Mesothelial cell of epicardium (in vitro differentiated cells): ENCODE data around the gene DERA. TPM values are rescaled to one million over a fixed set of nuclear protein-coding genes. Genes with fewer than 3 reads are reported as not detected.

Source experiments
- DNase-seq, 2 experiments: peaks; one replicate each; pipeline ENCODE4 v3.0.0; 2021; ENCODE audit warnings: low spot score in 2 of 2; ENCODE audit not compliant: unreplicated experiment in 2 of 2
- H3K27ac Mint-ChIP-seq: 2 replicates; pipeline ENCODE4 v1.8.0; 2021; ENCODE audit warnings: mixed read lengths
- H3K27me3 Mint-ChIP-seq: 2 replicates; pipeline ENCODE4 v1.8.0; 2021; ENCODE audit warnings: low read depth, mixed read lengths
- H3K36me3 Mint-ChIP-seq: 2 replicates; pipeline ENCODE4 v1.8.0; 2021; ENCODE audit warnings: mixed read lengths
- H3K4me1 Mint-ChIP-seq: 2 replicates; pipeline ENCODE4 v1.8.0; 2021; ENCODE audit warnings: mixed read lengths
- H3K4me3 Mint-ChIP-seq: 2 replicates; pipeline ENCODE4 v1.8.0; 2021; ENCODE audit warnings: mild to moderate bottlenecking, moderate library complexity, mixed read lengths
- H3K9me3 Mint-ChIP-seq: 2 replicates; pipeline ENCODE4 v1.8.0; 2021; ENCODE audit warnings: mixed read lengths
- total RNA-seq: library from RNA; stranded (reverse); gene quantifications from 3 replicates; pipeline ENCODE4 v1.2.1, GENCODE V29; 2021
- TF ChIP-seq, protein P1 (sequence below): fragments of 200-600 bp; sonication (generic); IDR thresholded peaks from one replicate; pipeline ENCODE4 v1.5.0; 2021; ENCODE audit warnings: antibody characterized with exemption; ENCODE audit not compliant: unreplicated experiment

The DERA gene
- total RNA-seq, 1 donor from 2014 or later, result 18.4 TPM

DNA sequence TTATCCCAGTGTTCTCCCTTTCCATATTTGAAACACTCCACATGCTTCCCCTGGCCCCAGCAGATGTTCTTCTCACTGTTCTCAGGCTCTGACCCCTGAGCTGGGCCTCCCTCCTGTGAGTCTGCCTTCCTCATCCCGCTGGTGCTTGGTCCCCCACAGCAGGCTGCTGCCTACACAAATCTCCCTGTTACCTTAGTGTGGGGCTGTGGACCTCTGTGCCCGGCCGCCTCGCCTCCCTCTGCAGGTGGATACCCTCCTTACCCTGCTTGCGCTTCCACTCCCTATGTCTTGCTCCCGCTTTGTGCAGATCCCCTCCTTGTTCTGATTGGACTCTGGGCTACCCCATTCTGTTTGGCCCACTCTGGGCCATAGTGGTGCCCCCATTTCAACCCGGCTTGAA, 6.9 kb downstream of the DERA start:
- H3K36me3 Mint-ChIP-seq, result peaks cover 5% of the 10 kb centered on the region
- H3K4me1 Mint-ChIP-seq, result peaks cover 14% of the 10 kb centered on the region
- no peaks in the 10 kb centered on the region for H3K27me3 Mint-ChIP-seq
- no peak overlapping the region for H3K27ac Mint-ChIP-seq
- TF ChIP-seq, protein P1, sequence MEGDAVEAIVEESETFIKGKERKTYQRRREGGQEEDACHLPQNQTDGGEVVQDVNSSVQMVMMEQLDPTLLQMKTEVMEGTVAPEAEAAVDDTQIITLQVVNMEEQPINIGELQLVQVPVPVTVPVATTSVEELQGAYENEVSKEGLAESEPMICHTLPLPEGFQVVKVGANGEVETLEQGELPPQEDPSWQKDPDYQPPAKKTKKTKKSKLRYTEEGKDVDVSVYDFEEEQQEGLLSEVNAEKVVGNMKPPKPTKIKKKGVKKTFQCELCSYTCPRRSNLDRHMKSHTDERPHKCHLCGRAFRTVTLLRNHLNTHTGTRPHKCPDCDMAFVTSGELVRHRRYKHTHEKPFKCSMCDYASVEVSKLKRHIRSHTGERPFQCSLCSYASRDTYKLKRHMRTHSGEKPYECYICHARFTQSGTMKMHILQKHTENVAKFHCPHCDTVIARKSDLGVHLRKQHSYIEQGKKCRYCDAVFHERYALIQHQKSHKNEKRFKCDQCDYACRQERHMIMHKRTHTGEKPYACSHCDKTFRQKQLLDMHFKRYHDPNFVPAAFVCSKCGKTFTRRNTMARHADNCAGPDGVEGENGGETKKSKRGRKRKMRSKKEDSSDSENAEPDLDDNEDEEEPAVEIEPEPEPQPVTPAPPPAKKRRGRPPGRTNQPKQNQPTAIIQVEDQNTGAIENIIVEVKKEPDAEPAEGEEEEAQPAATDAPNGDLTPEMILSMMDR, result no peak
- no peak for DNase-seq
- H3K4me3 Mint-ChIP-seq, result no peak overlapping the region
- H3K9me3 Mint-ChIP-seq, result peaks cover 4% of the 10 kb centered on the region

DNA sequence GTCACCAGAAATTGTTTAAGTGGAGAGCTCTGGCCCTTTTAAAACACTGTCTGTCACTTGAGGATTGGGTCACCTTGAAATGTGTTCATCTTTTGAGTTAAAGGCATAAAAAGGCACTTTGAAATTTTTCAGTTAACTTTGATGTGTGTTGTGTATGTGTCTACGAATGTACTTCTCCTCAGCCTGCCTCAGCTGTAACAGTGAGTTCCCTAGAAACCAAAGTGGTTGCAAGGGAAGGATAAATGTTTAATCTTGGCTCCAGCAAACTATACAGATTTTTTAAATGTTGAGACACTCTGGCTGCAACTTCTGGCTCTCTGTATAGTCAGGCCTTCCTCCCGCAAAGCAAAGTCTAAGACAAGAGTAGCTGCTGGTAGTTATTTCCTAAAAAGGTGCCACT, 8.3 kb downstream of the DERA start:
- no peak for DNase-seq
- Mint-ChIP-seq H3K36me3 (peaks cover 5% of the 10 kb centered on the region), H3K4me1 (peaks cover 14% of the 10 kb centered on the region), H3K4me3 (no peak overlapping the region), H3K27ac (peak overlapping the region; percentile 75), H3K9me3 (peaks cover 4% of the 10 kb centered on the region), H3K27me3 (no peaks in the 10 kb centered on the region)
- TF ChIP-seq, protein P1, result no peak

DNA sequence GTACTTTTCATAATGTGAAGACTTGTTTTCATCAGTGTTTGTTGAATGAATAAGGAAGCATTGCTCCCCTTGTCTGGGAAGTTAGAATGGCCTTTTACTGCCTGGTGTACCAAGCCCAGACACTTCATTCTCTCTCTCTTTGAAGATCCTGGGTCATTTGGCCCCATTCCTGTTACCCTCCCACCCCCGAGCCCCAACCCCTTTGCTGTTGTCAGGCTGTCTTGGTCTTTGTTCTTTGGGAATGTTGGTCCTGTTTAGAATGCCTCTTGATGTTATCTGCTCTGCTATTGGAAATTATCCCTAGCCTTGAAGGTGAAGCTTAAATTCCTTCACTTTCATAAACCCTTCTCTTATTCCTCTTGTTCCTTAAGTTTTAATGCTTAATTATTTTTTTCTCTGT, 13.8 kb downstream of the DERA start:
- no peaks in the 10 kb centered on the region for H3K27me3 Mint-ChIP-seq
- no peak overlapping the region for H3K4me3 Mint-ChIP-seq
- H3K27ac Mint-ChIP-seq, result no peak overlapping the region
- DNase-seq, result no peak
- TF ChIP-seq, protein P1, result no peak
- peaks cover 4% of the 10 kb centered on the region for H3K4me1 Mint-ChIP-seq
- H3K9me3 Mint-ChIP-seq, result peaks cover 4% of the 10 kb centered on the region
- peaks cover 5% of the 10 kb centered on the region for H3K36me3 Mint-ChIP-seq

- Mint-ChIP-seq H3K4me1 (peaks cover 4% of the 10 kb centered on the region), H3K27ac (no peak overlapping the region), H3K27me3 (no peaks in the 10 kb centered on the region), H3K4me3 (no peak overlapping the region), H3K9me3 (peaks cover 6% of the 10 kb centered on the region), H3K36me3 (no peaks in the 10 kb centered on the region)
- no peak for DNase-seq
- TF ChIP-seq, protein P1, result no peak
Observed at GRCh38 chr12:15928346-15928745, 17.2 kb downstream of the DERA start.

DNA sequence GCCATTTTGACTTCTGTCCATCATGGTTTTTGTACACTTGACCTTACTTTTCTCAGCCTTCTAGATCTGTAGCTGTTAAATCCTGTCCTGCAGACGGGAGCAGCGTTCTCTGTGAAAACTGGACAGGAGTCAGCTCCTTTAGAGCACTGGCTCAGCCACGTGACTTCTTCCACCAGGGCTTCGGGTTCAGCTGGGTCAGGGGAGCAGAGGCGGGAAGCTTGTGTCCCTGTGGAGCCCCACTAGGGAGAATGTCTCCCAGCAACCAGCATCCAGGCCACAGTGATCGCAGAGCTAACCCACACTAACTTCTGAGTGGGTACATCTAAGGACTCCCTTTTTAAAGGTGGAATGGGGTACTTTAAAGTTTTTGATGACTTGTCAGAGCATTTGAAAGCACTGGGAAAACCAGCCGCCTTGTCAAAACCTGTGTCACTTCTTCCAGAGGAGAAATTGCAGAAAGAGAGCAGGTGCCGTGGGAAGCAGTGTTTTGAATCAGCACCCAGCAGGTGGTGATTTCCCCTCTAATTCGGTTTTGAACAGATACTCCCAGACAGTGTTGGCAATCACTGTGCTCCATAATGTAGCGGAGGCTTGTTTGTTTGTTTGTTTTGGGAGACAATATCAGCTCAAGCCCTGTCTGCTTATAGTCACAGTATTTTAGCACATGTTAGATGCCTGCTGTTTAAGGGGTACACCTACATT, 17.9 kb downstream of the DERA start:
- Mint-ChIP-seq H3K36me3 (no peaks in the 10 kb centered on the region), H3K27ac (no peak overlapping the region), H3K27me3 (no peaks in the 10 kb centered on the region), H3K4me1 (peaks cover 4% of the 10 kb centered on the region), H3K9me3 (peaks cover 6% of the 10 kb centered on the region), H3K4me3 (no peak overlapping the region)
- no peak for DNase-seq
- TF ChIP-seq, protein P1, result no peak
